ENCODE data around the gene PPIP5K1. TPM values are rescaled to one million over a fixed set of nuclear protein-coding genes. Genes with fewer than 3 reads are reported as not detected.
A peak's percentile ranks its signal among the peaks of the same experiment; 100 is the strongest.
"Not testable (repeated sequence)": the region's sequence is repeated elsewhere in the genome, so short reads cannot be mapped to it uniquely, and the experiment has no call there.

PPIP5K1 gene
- 25.8 TPM for polyA plus RNA-seq (2012; ENCODE audit: missing spikeins)

- DNase-seq (ENCODE audit: insufficient read length) = not testable (repeated sequence)
- peak; percentile 100 for FAIRE-seq
Observed at GRCh38 chr15:43589778-43590466, at the start of gene PPIP5K1. TSS of gene PPIP5K1 (minus strand) at chr15:43590208. CDS start at chr15:43584504, 5,704 bp downstream.

- not testable (repeated sequence) for FAIRE-seq; DNase-seq (ENCODE audit: insufficient read length)
Observed at GRCh38 chr15:43638464-43639204, 48.6 kb upstream of the PPIP5K1 start.

GRCh38 chr15:43626937-43627336 lies 36.9 kb upstream of the PPIP5K1 start:
- not testable (repeated sequence) for DNase-seq (ENCODE audit: insufficient read length); FAIRE-seq

GRCh38 chr15:43625106-43625505 lies 35.1 kb upstream of the PPIP5K1 start:
- FAIRE-seq (no peak), DNase-seq (ENCODE audit: insufficient read length) (no peak)
- TF ChIP-seq POLR2A (IDR thresholded peaks at IDR 0.05; ENCODE audit: low read depth, low read length) = no peak
- TF ChIP-seq POLR2AphosphoS5 (IDR thresholded peaks at IDR 0.05; ENCODE audit: low read depth, low read length) = no peak

- not testable (repeated sequence) for DNase-seq (ENCODE audit: insufficient read length); FAIRE-seq
Observed at GRCh38 chr15:43622068-43622799, 32.2 kb upstream of the PPIP5K1 start.

GRCh38 chr15:43618700-43619099 lies 28.7 kb upstream of the PPIP5K1 start, which contains the start of gene STRC:
TSS of gene STRC (minus strand) at chr15:43618800. CDS start at chr15:43618722, 78 bp downstream.
- DNase-seq (ENCODE audit: insufficient read length); FAIRE-seq: not testable (repeated sequence)

- DNase-seq (ENCODE audit: insufficient read length); FAIRE-seq: not testable (repeated sequence)
Observed at GRCh38 chr15:43617750-43618149, 27.7 kb upstream of the PPIP5K1 start.

- FAIRE-seq; DNase-seq (ENCODE audit: insufficient read length): not testable (repeated sequence)
Observed at GRCh38 chr15:43602233-43602632, 12.2 kb upstream of the PPIP5K1 start.

- DNase-seq (ENCODE audit: insufficient read length); FAIRE-seq: not testable (repeated sequence)
Observed at GRCh38 chr15:43600200-43600599, 10.2 kb upstream of the PPIP5K1 start.

GRCh38 chr15:43599131-43599530 lies 9.1 kb upstream of the PPIP5K1 start:
- not testable (repeated sequence) for FAIRE-seq; DNase-seq (ENCODE audit: insufficient read length)

- not testable (repeated sequence) for DNase-seq (ENCODE audit: insufficient read length); FAIRE-seq
Observed at GRCh38 chr15:43593328-43594190, 3.6 kb upstream of the PPIP5K1 start, which contains the start of gene CKMT1B. TSS of gene CKMT1B (plus strand) at chr15:43594027. CDS start at chr15:43594219, 192 bp downstream.

- not testable (repeated sequence) for FAIRE-seq; DNase-seq (ENCODE audit: insufficient read length)
Observed at GRCh38 chr15:43592841-43593240, 2.8 kb upstream of the PPIP5K1 start.

- DNase-seq (ENCODE audit: insufficient read length); FAIRE-seq: not testable (repeated sequence)
Observed at GRCh38 chr15:43574607-43575006, 15.4 kb downstream of the PPIP5K1 start.

- not testable (repeated sequence) for FAIRE-seq; DNase-seq (ENCODE audit: insufficient read length)
Observed at GRCh38 chr15:43566615-43567014, 23.4 kb downstream of the PPIP5K1 start.

GRCh38 chr15:43563793-43564192 lies 26.2 kb downstream of the PPIP5K1 start:
- FAIRE-seq; DNase-seq (ENCODE audit: insufficient read length): not testable (repeated sequence)

- DNase-seq (ENCODE audit: insufficient read length); FAIRE-seq: not testable (repeated sequence)
Observed at GRCh38 chr15:43562753-43563152, 27.3 kb downstream of the PPIP5K1 start.

Data from GM12892 (cell line).